Measurements from ENCODE around the gene FZD2.

GRCh38 chr17:44607836-44608690, 50.8 kb downstream of the FZD2 start:
- TF ChIP-seq, protein P1, sequence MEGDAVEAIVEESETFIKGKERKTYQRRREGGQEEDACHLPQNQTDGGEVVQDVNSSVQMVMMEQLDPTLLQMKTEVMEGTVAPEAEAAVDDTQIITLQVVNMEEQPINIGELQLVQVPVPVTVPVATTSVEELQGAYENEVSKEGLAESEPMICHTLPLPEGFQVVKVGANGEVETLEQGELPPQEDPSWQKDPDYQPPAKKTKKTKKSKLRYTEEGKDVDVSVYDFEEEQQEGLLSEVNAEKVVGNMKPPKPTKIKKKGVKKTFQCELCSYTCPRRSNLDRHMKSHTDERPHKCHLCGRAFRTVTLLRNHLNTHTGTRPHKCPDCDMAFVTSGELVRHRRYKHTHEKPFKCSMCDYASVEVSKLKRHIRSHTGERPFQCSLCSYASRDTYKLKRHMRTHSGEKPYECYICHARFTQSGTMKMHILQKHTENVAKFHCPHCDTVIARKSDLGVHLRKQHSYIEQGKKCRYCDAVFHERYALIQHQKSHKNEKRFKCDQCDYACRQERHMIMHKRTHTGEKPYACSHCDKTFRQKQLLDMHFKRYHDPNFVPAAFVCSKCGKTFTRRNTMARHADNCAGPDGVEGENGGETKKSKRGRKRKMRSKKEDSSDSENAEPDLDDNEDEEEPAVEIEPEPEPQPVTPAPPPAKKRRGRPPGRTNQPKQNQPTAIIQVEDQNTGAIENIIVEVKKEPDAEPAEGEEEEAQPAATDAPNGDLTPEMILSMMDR (IDR thresholded peaks at IDR 0.05), result no peak
- no peak for TF ChIP-seq POLR2A (IDR thresholded peaks at IDR 0.05)
